ENCODE measurements around the gene SUSD4. TPM values are rescaled to one million over a fixed set of nuclear protein-coding genes. Genes with fewer than 3 reads are reported as not detected.

The SUSD4 gene
- total RNA-seq, 1 donor from 2014 or later = 3.5 TPM

DNA sequence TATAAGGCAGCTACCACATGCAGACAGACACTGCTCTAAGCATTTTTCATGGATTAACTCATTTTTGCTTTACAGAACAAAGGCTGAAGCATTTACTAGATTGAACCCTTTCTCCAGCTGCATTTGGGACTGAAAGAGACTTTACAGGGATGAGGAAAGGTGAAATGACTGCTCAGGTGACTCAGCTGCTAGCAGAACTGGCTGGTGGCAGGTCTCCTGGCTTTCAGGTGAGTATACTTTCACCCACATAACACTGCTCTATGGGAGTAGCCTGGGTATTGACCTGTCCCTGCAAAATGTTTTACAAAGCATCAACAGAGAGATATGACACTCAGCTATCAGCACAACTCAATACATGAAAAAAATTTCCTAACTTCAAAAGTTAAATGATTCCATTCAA is 26.6 kb upstream of the SUSD4 start:
- Histone ChIP-seq H3K79me2 (ENCODE audit: low read depth) (no peaks in the 10 kb centered on the region), H3K9me3 (ENCODE audit: low read depth) (no peaks in the 10 kb centered on the region), H3K4me2 (no peak overlapping the region), H3K4me3 (no peak overlapping the region), H2AFZ (replicated peaks) (no peak overlapping the region), H3K36me3 (no peaks in the 10 kb centered on the region), H3K27ac (no peak overlapping the region), H4K20me1 (ENCODE audit: low read depth) (no peaks in the 10 kb centered on the region), H3K4me1 (no peaks in the 10 kb centered on the region), H3K27me3 (no peaks in the 10 kb centered on the region), H3F3A (ENCODE audit: low read depth) (no peaks in the 10 kb centered on the region), H3K9ac (no peak overlapping the region)
- Mint-ChIP-seq H3K9me3 (peaks cover 3% of the 10 kb centered on the region), H3K27me3 (ENCODE audit: insufficient read depth, low read depth) (peaks cover 11% of the 10 kb centered on the region), H3K4me3 (no peak overlapping the region), H3K27ac (no peak overlapping the region), H3K36me3 (no peaks in the 10 kb centered on the region), H3K4me1 (no peaks in the 10 kb centered on the region)
- no peak for DNase-seq (ENCODE audit: low spot score)
- TF ChIP-seq EZH2phosphoT487 (IDR thresholded peaks at IDR 0.05) (no peak), EZH2 (IDR thresholded peaks at IDR 0.05) (no peak)
- TF ChIP-seq, protein P1, sequence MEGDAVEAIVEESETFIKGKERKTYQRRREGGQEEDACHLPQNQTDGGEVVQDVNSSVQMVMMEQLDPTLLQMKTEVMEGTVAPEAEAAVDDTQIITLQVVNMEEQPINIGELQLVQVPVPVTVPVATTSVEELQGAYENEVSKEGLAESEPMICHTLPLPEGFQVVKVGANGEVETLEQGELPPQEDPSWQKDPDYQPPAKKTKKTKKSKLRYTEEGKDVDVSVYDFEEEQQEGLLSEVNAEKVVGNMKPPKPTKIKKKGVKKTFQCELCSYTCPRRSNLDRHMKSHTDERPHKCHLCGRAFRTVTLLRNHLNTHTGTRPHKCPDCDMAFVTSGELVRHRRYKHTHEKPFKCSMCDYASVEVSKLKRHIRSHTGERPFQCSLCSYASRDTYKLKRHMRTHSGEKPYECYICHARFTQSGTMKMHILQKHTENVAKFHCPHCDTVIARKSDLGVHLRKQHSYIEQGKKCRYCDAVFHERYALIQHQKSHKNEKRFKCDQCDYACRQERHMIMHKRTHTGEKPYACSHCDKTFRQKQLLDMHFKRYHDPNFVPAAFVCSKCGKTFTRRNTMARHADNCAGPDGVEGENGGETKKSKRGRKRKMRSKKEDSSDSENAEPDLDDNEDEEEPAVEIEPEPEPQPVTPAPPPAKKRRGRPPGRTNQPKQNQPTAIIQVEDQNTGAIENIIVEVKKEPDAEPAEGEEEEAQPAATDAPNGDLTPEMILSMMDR (IDR thresholded peaks at IDR 0.05) = no peak

DNA sequence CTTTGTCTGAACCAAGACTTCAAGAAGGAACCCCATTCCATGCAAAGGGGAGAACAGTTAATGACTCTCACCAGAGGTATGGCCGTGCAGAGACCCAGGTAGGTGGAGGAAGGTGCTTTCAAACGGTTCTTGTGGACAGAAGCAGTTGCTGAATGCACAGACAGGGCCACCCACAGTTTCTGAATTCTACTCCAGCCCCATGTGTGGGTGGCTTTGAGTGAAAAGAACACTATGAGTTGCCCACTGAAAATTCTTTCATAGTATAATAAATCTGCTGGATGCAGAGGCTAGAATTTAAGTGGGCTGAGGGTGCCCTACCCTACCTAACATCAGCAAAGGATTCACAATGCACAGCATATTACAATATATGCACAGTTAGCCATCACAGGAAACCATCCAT is 22.0 kb upstream of the SUSD4 start:
- H3K9ac ChIP-seq = no peak overlapping the region
- H3K4me1 Mint-ChIP-seq = no peaks in the 10 kb centered on the region
- H2AFZ ChIP-seq (replicated peaks) = no peak overlapping the region
- H3K36me3 ChIP-seq = no peaks in the 10 kb centered on the region
- H3K4me3 Mint-ChIP-seq = no peak overlapping the region
- TF ChIP-seq, protein P1 (IDR thresholded peaks at IDR 0.05) = no peak
- TF ChIP-seq EZH2 (IDR thresholded peaks at IDR 0.05) = no peak
- TF ChIP-seq EZH2phosphoT487 (IDR thresholded peaks at IDR 0.05) = no peak
- H4K20me1 ChIP-seq (ENCODE audit: low read depth) = no peaks in the 10 kb centered on the region
- H3F3A ChIP-seq (ENCODE audit: low read depth) = no peaks in the 10 kb centered on the region
- peaks cover 2% of the 10 kb centered on the region for H3K27me3 Mint-ChIP-seq (ENCODE audit: insufficient read depth, low read depth)
- H3K9me3 Mint-ChIP-seq = no peaks in the 10 kb centered on the region
- H3K36me3 Mint-ChIP-seq = no peaks in the 10 kb centered on the region
- no peaks in the 10 kb centered on the region for H3K27me3 ChIP-seq
- no peak for DNase-seq (ENCODE audit: low spot score)
- H3K4me3 ChIP-seq = no peak overlapping the region
- no peaks in the 10 kb centered on the region for H3K4me1 ChIP-seq
- H3K27ac Mint-ChIP-seq = no peak overlapping the region
- H3K27ac ChIP-seq = no peak overlapping the region
- no peak overlapping the region for H3K4me2 ChIP-seq
- no peaks in the 10 kb centered on the region for H3K9me3 ChIP-seq (ENCODE audit: low read depth)
- no peaks in the 10 kb centered on the region for H3K79me2 ChIP-seq (ENCODE audit: low read depth)

DNA sequence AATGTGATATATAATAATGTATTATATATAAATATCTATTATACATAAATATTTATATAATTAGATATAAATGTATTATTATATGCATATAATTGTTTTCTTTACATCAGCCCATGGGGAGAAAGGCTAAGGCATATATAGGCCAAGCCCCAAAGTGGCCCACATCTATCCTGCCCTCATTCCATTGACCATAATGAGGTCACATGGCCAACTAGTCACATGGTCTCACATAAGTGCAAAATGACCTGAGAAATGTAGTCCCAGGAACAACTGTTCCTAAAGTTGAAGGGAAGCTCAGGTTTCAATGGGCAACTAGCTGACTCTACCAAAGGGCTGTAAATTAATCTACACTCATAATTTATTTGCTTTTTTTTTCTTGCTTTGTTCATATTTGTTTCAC is 14.8 kb upstream of the SUSD4 start:
- H3K27ac ChIP-seq = no peak overlapping the region
- H3K36me3 Mint-ChIP-seq = no peaks in the 10 kb centered on the region
- no peaks in the 10 kb centered on the region for H4K20me1 ChIP-seq (ENCODE audit: low read depth)
- H3K27ac Mint-ChIP-seq = no peak overlapping the region
- no peak overlapping the region for H3K4me3 ChIP-seq
- no peak for DNase-seq (ENCODE audit: low spot score)
- H3K9me3 ChIP-seq (ENCODE audit: low read depth) = no peaks in the 10 kb centered on the region
- no peaks in the 10 kb centered on the region for H3K36me3 ChIP-seq
- no peaks in the 10 kb centered on the region for H3K4me1 ChIP-seq
- H2AFZ ChIP-seq (replicated peaks) = no peak overlapping the region
- H3K9me3 Mint-ChIP-seq = no peaks in the 10 kb centered on the region
- H3K4me2 ChIP-seq = no peak overlapping the region
- no peaks in the 10 kb centered on the region for H3K27me3 ChIP-seq
- H3K4me3 Mint-ChIP-seq = no peak overlapping the region
- H3K9ac ChIP-seq = no peak overlapping the region
- peaks cover 2% of the 10 kb centered on the region for H3K27me3 Mint-ChIP-seq (ENCODE audit: insufficient read depth, low read depth)
- no peaks in the 10 kb centered on the region for H3K4me1 Mint-ChIP-seq
- no peaks in the 10 kb centered on the region for H3K79me2 ChIP-seq (ENCODE audit: low read depth)
- TF ChIP-seq, protein P1 (IDR thresholded peaks at IDR 0.05) = no peak
- TF ChIP-seq EZH2phosphoT487 (IDR thresholded peaks at IDR 0.05) = no peak
- no peak for TF ChIP-seq EZH2 (IDR thresholded peaks at IDR 0.05)
- H3F3A ChIP-seq (ENCODE audit: low read depth) = no peaks in the 10 kb centered on the region
